Fibroblast of pulmonary artery (primary cell): ENCODE results near the gene ACLY.

Experiments used
- DNase-seq: peaks from one replicate; pipeline ENCODE4 v3.0.0-alpha.2; 2010; ENCODE audit warnings: low read depth
- H3K4me3 ChIP-seq: replicated peaks from 2 replicates; pipeline ENCODE4 v1.5.1; 2011; ENCODE audit warnings: low read depth, mild to moderate bottlenecking, control low read depth, low read length, moderate library complexity
- CTCF ChIP-seq: IDR thresholded peaks from 2 replicates; pipeline ENCODE4 v1.5.1; 2011; ENCODE audit warnings: mild to moderate bottlenecking, control low read depth, low read length, inconsistent platforms; ENCODE audit errors: missing control alignments

ACLY gene

GRCh38 chr17:41824086-41824485 lies 94.7 kb downstream of the ACLY start:
- DNase-seq, result no peak
- no peak for TF ChIP-seq CTCF
- H3K4me3 ChIP-seq, result no peak overlapping the region

- TF ChIP-seq CTCF, result no peak
- H3K4me3 ChIP-seq, result no peak overlapping the region
- DNase-seq, result no peak
Observed at GRCh38 chr17:41823580-41823979, 95.2 kb downstream of the ACLY start.

GRCh38 chr17:41823141-41823524 lies 95.6 kb downstream of the ACLY start:
- TF ChIP-seq CTCF, result no peak
- no peak overlapping the region for H3K4me3 ChIP-seq
- DNase-seq, result no peak

- no peak for TF ChIP-seq CTCF
- no peak for DNase-seq
- H3K4me3 ChIP-seq, result no peak overlapping the region
Observed at GRCh38 chr17:41822216-41823140, 96.3 kb downstream of the ACLY start.

GRCh38 chr17:41821776-41822175 lies 97.0 kb downstream of the ACLY start:
- no peak for DNase-seq
- H3K4me3 ChIP-seq, result no peak overlapping the region
- TF ChIP-seq CTCF, result no peak

GRCh38 chr17:41818024-41818423 lies 100.7 kb downstream of the ACLY start:
- no peak for TF ChIP-seq CTCF
- no peak overlapping the region for H3K4me3 ChIP-seq
- no peak for DNase-seq
